ENCODE results near the gene CHST11.

CHST11 gene

DNA sequence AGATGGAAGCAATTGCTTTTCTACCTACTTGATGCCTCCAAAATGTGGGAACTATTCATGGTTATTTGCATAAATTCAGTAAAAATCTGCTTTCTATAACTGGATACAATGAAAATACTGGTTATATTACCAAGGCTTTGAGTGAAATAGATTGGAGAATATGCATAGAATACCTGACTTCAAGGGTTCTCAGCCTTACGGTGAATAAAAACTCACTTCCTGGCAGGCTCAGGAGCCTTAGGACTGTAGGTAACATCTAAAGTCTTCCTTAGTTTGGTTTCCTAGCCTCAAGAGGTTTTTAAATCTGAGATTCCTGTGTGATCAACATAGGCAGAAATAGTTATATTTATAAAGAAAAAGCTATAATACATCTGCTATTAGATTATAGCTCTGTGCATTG is 342.7 kb downstream of the CHST11 start:
- no peaks in the 10 kb centered on the region for H3K4me1 ChIP-seq (ENCODE audit: insufficient read depth, low read length)
- no peak overlapping the region for H3K4me2 ChIP-seq (ENCODE audit: insufficient read depth, low read length)
- H3K79me2 ChIP-seq (ENCODE audit: insufficient read depth, low read length): no peaks in the 10 kb centered on the region
- H3K4me3 ChIP-seq (ENCODE audit: low read depth in 1 of 2, low read length in 2 of 2): no peak overlapping the region
- H4K20me1 ChIP-seq (ENCODE audit: insufficient read depth, low read length): no peaks in the 10 kb centered on the region
- no peak for DNase-seq
- no peak for ATAC-seq (ENCODE audit: insufficient read depth, low read depth)
- TF ChIP-seq, protein P1, sequence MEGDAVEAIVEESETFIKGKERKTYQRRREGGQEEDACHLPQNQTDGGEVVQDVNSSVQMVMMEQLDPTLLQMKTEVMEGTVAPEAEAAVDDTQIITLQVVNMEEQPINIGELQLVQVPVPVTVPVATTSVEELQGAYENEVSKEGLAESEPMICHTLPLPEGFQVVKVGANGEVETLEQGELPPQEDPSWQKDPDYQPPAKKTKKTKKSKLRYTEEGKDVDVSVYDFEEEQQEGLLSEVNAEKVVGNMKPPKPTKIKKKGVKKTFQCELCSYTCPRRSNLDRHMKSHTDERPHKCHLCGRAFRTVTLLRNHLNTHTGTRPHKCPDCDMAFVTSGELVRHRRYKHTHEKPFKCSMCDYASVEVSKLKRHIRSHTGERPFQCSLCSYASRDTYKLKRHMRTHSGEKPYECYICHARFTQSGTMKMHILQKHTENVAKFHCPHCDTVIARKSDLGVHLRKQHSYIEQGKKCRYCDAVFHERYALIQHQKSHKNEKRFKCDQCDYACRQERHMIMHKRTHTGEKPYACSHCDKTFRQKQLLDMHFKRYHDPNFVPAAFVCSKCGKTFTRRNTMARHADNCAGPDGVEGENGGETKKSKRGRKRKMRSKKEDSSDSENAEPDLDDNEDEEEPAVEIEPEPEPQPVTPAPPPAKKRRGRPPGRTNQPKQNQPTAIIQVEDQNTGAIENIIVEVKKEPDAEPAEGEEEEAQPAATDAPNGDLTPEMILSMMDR (IDR thresholded peaks at IDR 0.05; ENCODE audit: borderline replicate concordance, extremely low read depth, low read length, poor library complexity, severe bottlenecking): no peak
- no peak for TF ChIP-seq EZH2 (IDR thresholded peaks at IDR 0.05; ENCODE audit: borderline replicate concordance, low read depth, low read length, severe bottlenecking)
- H3K36me3 ChIP-seq (ENCODE audit: insufficient read depth, low read length): no peaks in the 10 kb centered on the region
- H3K27ac ChIP-seq (ENCODE audit: low read length): no peak overlapping the region
- H3K27me3 ChIP-seq (ENCODE audit: insufficient read depth, low read length, poor library complexity): no peaks in the 10 kb centered on the region
- H3K9me3 ChIP-seq (ENCODE audit: insufficient read depth, low read length, severe bottlenecking): no peaks in the 10 kb centered on the region
- no peak overlapping the region for H3K9ac ChIP-seq (ENCODE audit: low read depth, low read length)
- H2AFZ ChIP-seq (ENCODE audit: low read depth, low read length): no peak overlapping the region

DNA sequence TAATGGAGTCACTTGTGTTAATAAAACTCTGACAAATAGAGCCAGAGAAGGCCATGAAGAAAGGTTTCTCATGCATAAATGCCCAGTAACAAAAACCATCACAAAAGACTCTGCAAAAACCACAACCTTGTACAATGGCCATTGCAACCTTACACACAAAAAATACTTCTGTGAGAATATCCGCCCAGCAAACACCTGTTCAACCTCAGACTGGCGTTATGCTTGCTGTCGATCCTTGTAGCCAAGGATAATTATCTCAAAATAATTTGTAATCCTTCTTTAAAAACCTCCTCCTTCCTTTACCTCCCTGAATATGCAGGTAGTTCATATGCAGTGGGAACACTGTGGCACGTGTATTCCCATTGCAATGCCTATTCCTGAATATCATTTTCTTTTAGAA is 344.3 kb downstream of the CHST11 start:
- Histone ChIP-seq H4K20me1 (ENCODE audit: insufficient read depth, low read length) (no peaks in the 10 kb centered on the region), H3K27me3 (ENCODE audit: insufficient read depth, low read length, poor library complexity) (no peaks in the 10 kb centered on the region), H3K36me3 (ENCODE audit: insufficient read depth, low read length) (no peaks in the 10 kb centered on the region), H3K9me3 (ENCODE audit: insufficient read depth, low read length, severe bottlenecking) (no peaks in the 10 kb centered on the region), H3K4me2 (ENCODE audit: insufficient read depth, low read length) (no peak overlapping the region), H3K4me1 (ENCODE audit: insufficient read depth, low read length) (no peaks in the 10 kb centered on the region), H3K9ac (ENCODE audit: low read depth, low read length) (no peak overlapping the region), H3K27ac (ENCODE audit: low read length) (no peak overlapping the region), H3K4me3 (ENCODE audit: low read depth in 1 of 2, low read length in 2 of 2) (no peak overlapping the region), H2AFZ (ENCODE audit: low read depth, low read length) (no peak overlapping the region), H3K79me2 (ENCODE audit: insufficient read depth, low read length) (no peaks in the 10 kb centered on the region)
- DNase-seq (no peak), ATAC-seq (ENCODE audit: insufficient read depth, low read depth) (no peak)
- TF ChIP-seq, protein P1 (IDR thresholded peaks at IDR 0.05; ENCODE audit: borderline replicate concordance, extremely low read depth, low read length, poor library complexity, severe bottlenecking): no peak
- TF ChIP-seq EZH2 (IDR thresholded peaks at IDR 0.05; ENCODE audit: borderline replicate concordance, low read depth, low read length, severe bottlenecking): no peak

DNA sequence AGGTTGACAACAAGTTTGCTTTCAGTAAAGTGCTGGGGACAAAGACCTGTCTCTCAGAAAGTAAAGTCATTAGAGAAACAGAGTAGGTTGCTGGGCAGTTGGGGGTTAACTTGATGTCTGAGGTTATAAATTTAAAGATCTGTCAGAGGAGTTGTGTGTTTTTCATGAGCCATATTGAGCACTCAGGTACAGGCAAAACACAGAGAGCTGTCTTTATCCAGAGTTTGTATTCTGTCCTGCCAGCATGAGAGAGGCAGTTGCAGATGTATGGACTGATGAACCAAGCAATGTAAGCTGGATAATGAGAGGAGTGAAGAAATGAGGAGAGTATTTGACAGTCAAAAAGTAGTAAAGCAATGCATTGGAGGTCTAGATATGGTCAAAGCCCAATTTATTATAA is 344.7 kb downstream of the CHST11 start:
- H3K27ac ChIP-seq (ENCODE audit: low read length): no peak overlapping the region
- no peak overlapping the region for H2AFZ ChIP-seq (ENCODE audit: low read depth, low read length)
- no peak for TF ChIP-seq EZH2 (IDR thresholded peaks at IDR 0.05; ENCODE audit: borderline replicate concordance, low read depth, low read length, severe bottlenecking)
- TF ChIP-seq, protein P1 (IDR thresholded peaks at IDR 0.05; ENCODE audit: borderline replicate concordance, extremely low read depth, low read length, poor library complexity, severe bottlenecking): no peak
- H3K9me3 ChIP-seq (ENCODE audit: insufficient read depth, low read length, severe bottlenecking): no peaks in the 10 kb centered on the region
- H3K4me2 ChIP-seq (ENCODE audit: insufficient read depth, low read length): no peak overlapping the region
- H3K27me3 ChIP-seq (ENCODE audit: insufficient read depth, low read length, poor library complexity): no peaks in the 10 kb centered on the region
- no peaks in the 10 kb centered on the region for H3K79me2 ChIP-seq (ENCODE audit: insufficient read depth, low read length)
- no peak for ATAC-seq (ENCODE audit: insufficient read depth, low read depth)
- no peaks in the 10 kb centered on the region for H3K36me3 ChIP-seq (ENCODE audit: insufficient read depth, low read length)
- no peaks in the 10 kb centered on the region for H3K4me1 ChIP-seq (ENCODE audit: insufficient read depth, low read length)
- no peak for DNase-seq
- H3K9ac ChIP-seq (ENCODE audit: low read depth, low read length): no peak overlapping the region
- H3K4me3 ChIP-seq (ENCODE audit: low read depth in 1 of 2, low read length in 2 of 2): no peak overlapping the region
- H4K20me1 ChIP-seq (ENCODE audit: insufficient read depth, low read length): no peaks in the 10 kb centered on the region

DNA sequence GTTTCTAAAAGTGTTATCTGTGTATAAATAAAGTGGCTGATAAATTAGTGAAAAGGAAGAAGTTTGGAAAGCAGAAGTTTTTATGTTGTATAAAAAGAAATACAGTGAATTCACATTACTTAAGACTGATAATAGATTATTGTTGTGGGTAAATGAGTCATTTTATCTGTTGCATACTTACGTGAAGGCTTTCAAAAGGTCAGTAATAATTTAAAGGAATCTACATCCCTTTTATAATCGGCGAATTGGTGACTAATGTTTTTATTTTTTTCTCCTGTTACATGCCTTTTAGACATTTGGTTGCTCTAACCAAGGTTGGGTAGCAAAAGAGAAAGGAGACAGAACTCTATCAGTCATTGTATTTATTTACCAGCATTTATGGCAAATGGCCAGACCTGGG is 345.5 kb downstream of the CHST11 start:
- Histone ChIP-seq H3K79me2 (ENCODE audit: insufficient read depth, low read length) (no peaks in the 10 kb centered on the region), H3K27me3 (ENCODE audit: insufficient read depth, low read length, poor library complexity) (no peaks in the 10 kb centered on the region), H4K20me1 (ENCODE audit: insufficient read depth, low read length) (no peaks in the 10 kb centered on the region), H3K9me3 (ENCODE audit: insufficient read depth, low read length, severe bottlenecking) (no peaks in the 10 kb centered on the region), H3K36me3 (ENCODE audit: insufficient read depth, low read length) (no peaks in the 10 kb centered on the region), H3K9ac (ENCODE audit: low read depth, low read length) (no peak overlapping the region), H3K4me3 (ENCODE audit: low read depth in 1 of 2, low read length in 2 of 2) (no peak overlapping the region), H3K4me1 (ENCODE audit: insufficient read depth, low read length) (no peaks in the 10 kb centered on the region), H2AFZ (ENCODE audit: low read depth, low read length) (no peak overlapping the region), H3K27ac (ENCODE audit: low read length) (no peak overlapping the region), H3K4me2 (ENCODE audit: insufficient read depth, low read length) (no peak overlapping the region)
- no peak for ATAC-seq (ENCODE audit: insufficient read depth, low read depth)
- no peak for TF ChIP-seq EZH2 (IDR thresholded peaks at IDR 0.05; ENCODE audit: borderline replicate concordance, low read depth, low read length, severe bottlenecking)
- TF ChIP-seq, protein P1 (IDR thresholded peaks at IDR 0.05; ENCODE audit: borderline replicate concordance, extremely low read depth, low read length, poor library complexity, severe bottlenecking): no peak
- no peak for DNase-seq

All from DND-41 (cell line).